GM21737 (cell line): ENCODE data around the gene BCL2L13.
A peak's percentile ranks its signal among the peaks of the same experiment; 100 is the strongest.

Source experiments
- ATAC-seq: cut with Tn5 transposase; IDR thresholded peaks from one replicate; pipeline ENCODE4 v1.9.1; 2021; ENCODE audit warnings: mild to moderate bottlenecking, moderate library complexity; ENCODE audit not compliant: unreplicated experiment

BCL2L13 gene, protein sequence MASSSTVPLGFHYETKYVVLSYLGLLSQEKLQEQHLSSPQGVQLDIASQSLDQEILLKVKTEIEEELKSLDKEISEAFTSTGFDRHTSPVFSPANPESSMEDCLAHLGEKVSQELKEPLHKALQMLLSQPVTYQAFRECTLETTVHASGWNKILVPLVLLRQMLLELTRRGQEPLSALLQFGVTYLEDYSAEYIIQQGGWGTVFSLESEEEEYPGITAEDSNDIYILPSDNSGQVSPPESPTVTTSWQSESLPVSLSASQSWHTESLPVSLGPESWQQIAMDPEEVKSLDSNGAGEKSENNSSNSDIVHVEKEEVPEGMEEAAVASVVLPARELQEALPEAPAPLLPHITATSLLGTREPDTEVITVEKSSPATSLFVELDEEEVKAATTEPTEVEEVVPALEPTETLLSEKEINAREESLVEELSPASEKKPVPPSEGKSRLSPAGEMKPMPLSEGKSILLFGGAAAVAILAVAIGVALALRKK

DNA sequence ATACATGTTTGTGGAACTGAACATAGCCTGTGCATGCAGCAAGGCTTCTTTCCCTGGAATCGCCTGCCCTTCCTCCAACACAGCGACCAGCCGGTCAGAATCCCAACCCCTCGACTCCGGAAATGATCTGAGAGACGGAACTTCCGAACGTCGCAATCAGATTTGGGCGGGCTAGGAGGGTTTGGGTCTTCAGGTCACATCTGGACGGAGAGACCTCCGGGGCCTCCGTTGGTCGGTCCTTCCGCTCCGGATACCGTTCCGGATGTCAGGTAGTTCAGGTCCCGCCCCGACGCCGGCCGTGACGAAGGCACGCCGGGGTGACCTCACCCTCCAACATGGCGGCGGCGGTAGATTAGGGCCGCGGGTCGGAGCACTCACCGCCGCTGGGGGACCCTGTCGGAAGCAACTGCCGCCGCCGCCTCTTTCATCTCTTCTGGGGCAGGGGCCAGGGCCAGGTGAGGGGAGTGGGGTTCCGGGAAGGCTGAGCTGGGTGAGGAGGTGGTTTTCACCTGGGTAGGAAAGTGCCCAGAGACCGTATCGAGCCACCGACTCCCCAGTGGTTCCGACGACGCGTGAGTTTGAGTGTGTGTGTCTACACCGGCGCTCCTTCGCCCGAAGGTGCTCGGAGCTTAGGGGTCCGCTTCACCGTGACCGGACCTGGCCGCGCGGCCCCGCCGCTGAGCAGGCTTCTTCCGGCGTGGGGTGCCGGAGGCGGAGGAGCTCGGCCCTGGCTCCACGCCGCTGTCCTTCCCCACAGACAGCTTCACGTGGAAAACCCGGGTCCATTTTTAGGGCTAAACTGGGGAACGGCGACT lies at the start of gene BCL2L13:
BCL2L13 (plus strand) TSS at position 326 of the 815 bp plus-strand sequence. CDS start 16,955 bp downstream, outside the sequence.
- peak; percentile 92 for ATAC-seq

DNA sequence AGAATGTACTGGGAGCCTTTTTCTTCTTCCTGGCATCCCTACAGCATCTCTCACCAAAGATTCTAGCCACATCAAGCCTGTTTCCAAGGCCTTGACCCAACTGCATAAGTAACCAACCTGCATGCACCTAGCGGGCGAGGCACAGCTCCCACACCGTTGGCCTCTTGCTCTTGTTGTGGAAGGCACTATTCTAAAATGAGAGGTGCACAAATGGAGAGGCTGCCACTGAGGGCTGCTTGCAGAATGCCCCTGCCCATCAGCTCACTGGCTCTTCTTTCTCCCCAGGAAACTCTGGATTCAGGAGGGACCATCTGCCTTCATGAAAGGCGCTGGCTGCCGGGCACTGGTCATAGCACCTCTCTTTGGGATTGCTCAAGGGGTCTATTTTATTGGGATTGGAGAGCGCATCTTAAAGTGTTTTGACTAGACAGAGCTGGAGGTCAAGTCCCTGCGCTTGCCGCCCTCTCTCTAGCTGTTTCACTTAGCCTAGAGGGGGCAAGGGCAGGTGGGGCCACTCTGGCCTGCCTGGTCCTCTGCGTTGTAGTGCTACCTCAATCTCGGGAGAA lies 48.7 kb upstream of the BCL2L13 start:
- no peak for ATAC-seq

DNA sequence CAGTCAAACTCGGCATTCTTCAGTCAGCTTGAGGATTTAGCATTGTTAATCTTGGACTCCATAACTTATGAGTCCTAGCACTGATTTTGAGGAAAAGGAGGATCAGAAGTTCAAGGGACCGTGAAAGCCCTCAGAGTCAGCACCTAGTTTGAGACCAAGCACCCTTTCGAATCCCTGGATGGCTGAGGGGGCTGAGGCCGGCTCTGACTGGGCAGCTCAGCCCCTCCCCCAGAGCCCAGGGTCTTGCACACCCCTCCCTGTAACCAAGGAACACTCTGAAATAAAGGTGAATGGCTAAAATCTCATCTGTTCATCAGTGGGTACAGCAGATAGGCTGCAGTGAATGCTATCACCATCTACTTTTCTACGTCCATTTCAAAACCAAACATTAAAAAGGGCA lies 48.0 kb upstream of the BCL2L13 start:
- no peak for ATAC-seq

DNA sequence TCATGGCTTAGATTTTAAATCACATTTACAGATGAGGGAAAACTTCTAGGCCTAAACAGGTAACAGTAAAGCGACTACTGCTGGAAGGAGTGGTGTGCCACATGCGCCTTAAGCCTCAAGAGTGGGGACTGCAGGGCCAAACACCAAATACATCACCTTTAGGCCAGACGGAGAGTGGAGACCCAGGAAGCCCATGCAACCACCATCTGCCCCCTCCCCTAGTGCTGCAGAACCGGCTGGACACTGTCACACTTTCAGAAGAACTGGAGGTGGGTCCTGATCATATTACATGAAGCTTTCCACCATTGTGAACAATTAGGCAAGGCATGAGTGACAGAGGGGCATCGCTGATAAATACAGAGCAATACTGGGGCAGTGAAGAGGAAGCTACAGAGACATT lies 46.4 kb upstream of the BCL2L13 start:
- no peak for ATAC-seq

DNA sequence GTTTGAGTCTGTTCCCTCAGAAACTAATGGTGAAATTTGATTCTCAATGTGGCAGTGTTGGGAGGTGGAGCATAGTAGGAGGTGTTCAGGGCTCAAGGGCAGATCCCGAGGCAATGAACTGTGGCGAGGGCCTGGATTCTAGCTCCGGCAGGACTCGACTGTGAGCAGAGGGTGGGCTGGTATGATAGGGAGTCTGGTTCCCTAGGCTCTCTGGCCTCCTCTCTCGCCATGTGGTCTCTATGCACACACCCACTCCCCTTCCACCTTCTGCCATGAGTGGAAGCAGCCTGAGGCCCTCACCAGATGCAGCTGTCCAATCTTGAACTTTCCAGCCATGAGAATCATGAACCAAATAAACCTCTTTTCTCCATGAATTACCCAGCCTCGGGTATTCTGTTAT lies 42.3 kb upstream of the BCL2L13 start:
- no peak for ATAC-seq

DNA sequence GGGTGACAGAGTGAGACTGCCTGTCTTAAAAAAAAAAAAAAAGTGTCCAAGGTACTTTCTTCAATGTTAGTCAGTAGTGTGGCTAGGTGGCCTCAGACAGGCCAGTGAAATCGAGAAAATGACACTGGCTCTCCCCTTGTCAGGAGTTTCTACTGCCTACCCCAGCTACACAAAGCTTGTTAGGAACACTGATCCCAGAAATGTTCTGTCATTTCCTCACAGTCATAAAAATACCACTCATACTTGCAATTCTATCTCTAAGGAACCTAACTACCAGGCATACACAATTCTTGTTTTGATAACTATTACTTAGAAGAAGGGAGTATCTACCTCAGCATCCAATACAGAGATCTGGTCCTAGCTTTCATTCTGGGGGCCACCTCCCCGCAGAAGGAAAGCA lies 41.3 kb upstream of the BCL2L13 start:
- no peak for ATAC-seq

DNA sequence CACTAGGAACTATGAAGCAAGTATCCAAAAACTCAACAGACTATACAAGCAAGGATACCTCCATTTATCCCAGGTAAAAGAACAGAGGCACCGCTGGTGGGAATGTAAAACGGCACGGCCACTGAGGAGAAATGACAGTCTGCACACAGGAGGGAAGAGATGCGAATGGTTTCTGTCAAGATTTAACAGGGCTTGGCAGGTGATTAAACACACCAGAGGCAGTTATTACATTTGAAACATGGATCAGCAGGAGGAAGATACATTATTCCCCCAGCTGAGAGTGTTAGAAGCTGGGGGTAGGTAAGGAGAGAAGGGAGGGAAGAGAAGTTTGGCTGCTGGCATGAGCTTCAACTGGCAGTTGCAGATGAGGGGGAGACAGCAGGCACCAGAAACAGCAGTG lies 40.2 kb upstream of the BCL2L13 start:
- no peak for ATAC-seq

DNA sequence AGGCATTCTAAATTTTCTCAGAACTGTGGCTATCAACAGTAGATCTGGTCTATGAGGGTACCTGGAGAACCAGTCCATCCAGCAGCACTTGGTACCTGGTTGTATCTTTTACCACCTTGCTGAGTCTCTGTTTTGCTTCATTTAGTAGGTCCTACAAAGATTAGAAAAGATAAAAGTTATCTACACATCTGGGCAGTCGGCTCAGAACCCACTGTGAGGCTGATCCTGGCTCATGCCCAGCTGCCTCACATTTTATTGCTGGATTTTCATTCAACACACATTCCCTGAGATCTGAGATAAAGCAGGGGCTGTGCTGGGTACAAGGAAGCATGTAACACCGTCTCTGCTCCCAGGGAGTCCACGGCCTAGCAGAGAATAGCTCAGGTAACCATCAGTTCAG lies 37.5 kb upstream of the BCL2L13 start:
- ATAC-seq: no peak

DNA sequence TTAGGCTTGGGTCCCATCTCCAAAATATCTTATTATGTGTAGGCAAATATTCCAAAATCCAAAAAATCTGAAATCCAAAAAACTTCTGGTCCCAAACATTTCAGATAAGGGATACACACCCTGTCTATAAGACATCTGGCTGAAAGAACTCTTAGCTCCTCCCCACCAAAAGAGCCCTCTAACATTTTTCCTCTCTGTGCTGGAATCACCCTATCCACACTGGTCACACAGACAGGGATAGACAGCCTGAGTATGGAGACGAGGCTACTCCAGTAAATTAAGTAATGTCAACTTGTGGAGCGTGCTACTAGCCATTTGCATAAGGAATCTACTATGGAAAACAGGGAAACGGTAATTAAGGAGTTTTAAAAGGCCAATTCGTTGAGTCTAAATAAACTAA lies 34.9 kb upstream of the BCL2L13 start:
- ATAC-seq: no peak

DNA sequence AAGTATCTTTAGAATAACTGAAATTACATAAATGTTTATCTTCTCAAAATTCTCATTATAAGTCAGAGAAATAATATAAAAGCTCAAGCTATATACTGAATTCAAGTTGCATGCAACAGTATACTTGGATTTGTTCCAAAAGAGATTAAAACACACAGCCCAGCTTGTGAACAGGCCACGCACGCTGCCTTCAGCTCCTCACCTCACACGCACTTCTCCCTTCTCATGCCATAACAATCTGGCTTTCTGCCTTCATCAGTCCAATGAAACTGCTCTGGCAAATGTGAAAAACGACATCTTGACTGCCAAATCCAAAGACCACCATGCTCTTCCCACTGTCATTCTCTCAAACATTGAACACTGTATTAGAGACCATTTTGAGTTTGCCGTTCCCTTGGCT lies 32.1 kb upstream of the BCL2L13 start:
- no peak for ATAC-seq

DNA sequence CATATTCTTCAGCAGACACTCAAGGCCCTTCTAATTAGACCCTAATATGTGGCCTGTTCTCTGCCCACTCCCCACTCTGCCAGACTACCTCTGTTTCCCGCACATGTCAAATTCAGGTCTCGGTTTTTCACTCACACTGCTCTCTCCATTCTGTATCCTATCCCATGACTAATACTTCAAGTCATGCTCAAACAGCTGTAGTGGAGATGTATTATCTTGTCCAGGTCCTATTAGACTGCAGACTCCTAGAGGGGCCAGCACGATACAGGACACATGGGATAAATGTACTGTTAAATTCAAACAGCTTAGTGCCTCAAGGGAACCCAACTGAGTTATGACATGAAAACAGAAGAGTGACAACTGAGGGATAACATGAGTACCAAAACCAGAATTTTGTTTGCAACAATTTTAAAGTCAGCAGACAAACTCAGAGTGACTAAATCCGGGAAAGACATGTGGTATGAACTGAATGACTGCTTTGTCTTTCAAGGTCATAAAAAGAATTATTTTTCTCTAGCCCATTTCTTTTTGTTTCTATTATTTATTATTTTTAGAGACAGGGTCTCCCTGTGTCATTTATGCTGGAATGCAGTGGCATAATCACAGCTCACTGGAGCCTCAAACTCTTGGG lies 30.6 kb upstream of the BCL2L13 start:
- no peak for ATAC-seq

DNA sequence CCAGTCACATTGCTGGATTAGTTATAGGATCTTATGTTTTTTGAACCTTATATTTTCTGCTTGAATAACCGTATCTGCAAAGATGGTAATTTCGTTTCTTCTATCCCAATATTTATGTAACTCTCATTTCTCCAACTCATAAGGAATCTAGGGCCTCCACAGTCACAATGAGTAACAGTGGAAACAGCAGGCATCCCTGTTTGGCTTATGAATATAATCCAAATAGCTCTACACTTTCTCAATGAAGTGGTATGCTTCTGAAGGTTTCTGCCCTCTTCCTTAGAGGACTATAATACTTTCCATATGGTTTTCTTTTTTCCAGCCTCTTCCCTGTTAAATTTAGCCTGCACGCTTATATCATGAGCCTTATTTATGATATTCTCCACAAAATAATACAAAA lies 26.5 kb upstream of the BCL2L13 start:
- ATAC-seq: no peak

DNA sequence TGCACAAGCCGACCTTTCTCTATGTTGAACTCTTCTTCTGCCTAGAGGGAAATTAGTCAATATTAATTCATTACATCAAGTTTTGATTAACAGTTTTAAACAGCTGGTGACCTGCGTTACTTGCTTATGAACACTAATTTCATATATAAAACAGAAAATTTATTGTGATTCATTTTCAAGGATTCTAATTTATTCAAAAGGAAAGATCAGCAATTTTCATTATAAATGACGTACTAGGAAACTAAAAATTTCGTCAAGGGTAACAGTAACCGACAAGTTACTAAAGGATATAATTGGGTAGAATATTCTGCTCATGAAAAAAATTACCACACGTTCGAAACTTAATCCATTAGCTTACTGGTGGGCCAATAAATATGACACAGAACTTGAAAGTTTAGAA lies 25.3 kb upstream of the BCL2L13 start:
- ATAC-seq: no peak

DNA sequence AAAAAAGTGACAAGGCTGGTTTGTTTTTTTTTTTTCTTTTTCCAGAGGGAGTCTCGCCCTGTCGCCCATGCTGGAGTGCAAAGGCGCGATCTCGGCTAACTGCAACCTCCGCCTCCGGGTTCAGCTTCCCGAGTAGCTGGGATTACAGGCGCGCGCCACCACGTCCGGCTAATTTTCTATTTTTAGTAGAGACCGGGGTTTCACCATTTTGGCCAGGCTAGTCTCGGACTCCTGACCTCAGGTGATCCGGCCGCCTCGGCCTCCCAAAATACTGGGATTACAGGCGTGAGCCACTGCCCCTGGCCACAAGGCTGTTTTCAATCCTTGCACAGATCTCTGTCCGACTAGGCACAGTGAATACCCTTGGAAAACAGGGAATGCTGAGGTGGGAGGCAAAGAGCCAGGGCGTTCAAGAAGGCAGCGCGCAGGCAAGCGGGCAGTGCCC lies 10.6 kb upstream of the BCL2L13 start:
- ATAC-seq: no peak

DNA sequence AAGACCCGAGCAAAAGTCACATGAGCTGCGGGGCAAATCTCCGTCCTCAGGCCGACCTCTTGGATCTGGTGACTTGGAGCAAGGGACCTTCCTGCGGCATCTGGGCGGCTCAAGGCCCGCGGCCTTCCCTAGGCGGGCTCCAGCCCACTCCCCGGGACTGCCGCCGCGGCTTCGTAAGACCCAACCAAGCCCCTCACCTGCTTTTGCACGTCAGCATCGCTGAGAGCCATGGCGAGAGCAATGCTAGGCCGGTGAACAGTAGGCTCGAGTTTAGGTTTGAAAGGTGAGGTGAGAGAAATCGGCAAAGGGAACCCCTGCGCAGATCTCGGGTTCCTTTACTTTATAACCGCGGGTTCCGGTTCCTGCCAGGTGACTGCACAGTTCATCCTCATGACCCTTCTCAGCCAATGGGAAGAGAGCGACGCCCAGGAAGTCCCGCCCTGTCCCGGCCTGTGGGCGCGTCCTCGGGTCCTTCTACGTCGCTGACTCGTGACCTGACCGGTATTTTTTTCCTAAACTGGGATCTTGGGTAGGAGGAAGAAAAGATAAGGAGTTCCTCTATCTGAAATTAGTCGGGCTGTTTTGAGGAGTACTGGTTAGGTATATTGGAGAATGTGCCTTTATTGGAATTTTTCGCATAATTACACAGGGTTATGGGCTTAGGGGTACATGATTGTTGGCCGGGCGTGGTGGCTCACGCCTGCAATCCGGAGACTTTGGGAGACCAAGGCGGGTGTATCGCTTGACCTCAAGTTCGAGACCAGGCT lies 10.0 kb upstream of the BCL2L13 start, which contains the start of gene ATP6V1E1:
ATP6V1E1 (minus strand) TSS at position 344 of the 767 bp plus-strand sequence; CDS start at position 230, 114 bp downstream.
- peak; percentile 97 for ATAC-seq

DNA sequence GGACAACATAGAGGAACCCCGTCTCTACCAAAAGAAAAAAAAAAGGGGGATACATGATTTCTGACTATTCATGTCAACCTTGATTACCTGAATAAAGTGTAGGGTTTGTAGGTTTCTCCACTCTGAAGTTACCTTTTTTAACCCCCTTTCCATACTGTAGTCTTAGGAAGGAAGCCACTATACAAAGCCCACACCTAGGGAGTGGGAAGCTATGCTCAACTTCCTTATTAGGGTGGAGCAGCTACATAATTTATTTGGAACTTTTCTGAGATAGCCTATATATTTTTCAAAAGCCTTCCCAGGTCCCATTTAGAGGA lies 9.4 kb upstream of the BCL2L13 start:
- ATAC-seq: no peak

DNA sequence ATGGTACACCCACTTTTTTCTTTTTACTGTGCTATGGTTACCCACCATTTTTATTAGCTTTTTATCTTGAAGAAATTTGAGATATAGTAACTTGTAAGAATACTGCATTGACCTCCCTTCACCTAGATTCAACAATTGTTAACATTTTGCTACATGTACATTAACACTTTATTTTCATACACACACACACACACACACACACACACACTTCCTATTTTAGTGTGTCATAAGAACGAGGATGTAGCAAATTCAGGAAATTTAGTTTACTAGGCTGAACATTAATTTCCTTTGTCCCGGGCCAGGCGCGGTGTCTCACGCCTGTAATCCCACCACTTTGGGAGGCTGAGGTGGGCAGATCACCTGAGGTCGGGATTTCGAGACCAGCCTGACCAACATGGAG lies 8.9 kb upstream of the BCL2L13 start:
- no peak for ATAC-seq

DNA sequence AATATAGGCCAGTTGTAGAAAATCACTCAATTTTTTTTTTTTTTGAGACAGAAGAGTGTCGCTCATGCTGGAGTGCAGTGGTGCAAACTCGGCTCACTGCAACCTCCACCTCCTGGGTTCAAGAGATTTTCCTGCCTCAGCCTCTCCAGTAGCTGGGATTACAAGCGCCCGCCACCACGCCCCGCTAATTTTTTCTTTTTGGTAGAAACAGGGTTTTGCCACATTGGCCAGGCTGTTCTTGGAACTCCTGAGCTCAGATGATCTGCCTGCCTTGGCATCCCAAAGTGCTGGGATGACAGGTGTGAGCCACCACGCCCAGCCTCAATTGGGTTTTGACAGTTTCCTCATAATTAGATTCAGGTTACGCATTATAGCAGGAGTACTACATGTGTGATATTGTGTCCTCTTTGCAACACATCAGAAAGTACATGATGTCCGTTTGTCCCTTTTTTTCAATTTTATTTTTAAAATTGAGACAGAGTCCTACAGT lies 7.4 kb upstream of the BCL2L13 start:
- ATAC-seq: no peak

DNA sequence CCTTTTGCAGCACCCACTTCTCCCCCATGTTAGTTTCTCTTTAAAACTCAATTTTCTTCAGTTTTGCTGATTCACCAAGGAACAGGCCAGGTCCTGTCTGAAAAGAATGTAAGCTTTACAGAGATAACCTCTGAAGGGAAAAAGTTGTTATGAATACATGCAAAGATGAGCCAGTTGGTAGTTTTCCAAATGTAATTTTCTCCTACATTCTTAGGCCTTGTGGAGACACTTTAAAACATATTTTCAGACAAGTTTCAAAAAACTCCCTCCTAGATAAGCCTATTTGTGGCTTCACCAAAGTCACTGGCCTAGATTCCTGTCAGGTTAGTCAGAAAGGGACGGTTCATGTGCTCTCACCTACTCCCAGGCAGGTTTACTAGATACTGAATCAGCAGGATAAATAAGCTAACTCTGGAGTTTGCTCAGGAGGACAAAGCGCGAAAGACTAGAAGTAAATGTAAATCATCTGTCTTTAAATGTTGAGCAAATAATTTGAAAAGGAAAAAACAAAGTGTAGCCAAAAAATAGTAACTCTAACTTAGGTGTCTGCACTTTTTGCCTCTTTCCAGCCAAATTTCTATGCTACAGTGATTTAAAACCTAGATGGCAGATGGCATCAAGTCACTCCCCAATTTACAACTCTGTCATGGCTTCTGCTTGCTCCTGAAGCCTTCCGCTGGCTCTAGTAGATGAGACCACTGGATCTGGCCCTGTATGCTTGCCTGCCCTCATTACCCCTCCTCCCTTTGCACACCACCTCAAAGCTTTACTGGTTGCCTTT lies 5.2 kb upstream of the BCL2L13 start:
- no peak for ATAC-seq

DNA sequence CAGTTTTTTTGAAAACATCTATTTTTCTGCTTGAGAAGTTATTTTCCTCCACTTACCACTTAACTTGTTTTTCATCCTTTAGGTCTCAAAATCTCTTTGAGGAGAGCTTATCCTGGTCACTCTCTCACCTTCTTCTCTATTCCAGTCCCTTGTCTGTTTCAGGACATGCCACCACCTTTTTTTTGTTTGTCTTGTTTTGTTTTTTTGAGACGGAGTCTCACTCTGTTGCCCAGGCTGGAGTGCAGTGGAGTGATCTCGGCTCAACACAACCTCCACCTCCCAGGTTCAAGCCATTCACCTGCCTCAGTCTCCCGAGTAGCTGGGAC lies 4.6 kb upstream of the BCL2L13 start:
- ATAC-seq: no peak
